ENCODE data around the gene PLAA. TPM values are rescaled to one million over a fixed set of nuclear protein-coding genes. Genes with fewer than 3 reads are reported as not detected.

Gene PLAA
- total and polyA plus RNA-seq, 10 of the 15 experiments (the other 5 are each of a cell fraction or from before 2014, with no cell fraction given) = 5.6 to 42.4 (median 34.1) TPM

DNA sequence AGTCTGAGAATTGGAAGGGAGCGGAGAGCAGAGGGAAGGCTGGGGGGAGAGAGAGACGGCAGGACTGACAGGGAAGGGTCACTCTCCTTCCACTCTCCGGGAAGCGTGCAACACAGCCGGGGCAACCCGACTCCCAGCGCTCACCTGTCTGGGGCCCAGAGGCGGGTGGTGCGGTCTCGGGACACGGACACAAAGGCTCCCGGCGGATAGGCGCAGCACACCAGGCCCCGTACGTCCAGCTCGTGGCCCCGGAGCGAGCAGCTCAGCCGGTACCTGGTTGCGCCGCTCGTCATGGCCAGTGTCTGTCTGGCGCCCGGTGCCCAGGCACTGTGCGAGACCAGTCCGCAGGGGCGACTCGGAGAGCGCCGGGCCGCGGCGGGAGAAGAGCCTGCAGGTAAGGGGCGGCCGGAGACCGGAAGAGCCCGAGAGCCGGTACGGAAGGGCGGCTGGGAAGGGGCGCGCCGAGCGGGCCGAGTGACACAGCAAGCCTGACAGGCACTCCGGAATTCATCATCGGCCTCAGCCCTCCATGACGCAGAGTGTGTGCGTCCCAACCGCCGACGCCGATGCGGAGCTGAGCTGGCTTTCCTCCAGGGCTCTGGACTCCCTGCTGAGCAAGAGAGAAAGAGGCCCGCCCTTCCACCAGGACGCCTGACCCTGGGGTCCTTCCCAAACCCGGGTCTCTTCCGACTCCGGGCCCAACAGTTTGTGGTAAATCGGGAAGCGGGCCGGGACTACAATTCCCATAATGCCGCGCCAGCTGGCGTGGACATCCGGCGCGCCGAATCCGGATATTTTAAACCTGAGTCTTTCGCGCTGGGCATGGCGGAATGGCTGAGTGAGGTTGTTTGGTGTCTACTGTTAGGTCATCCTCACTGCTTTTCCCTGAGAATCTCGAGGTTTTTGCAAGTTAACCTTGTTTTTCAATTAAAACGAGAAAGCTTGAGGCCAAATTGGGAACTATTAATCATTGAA is at the start of gene PLAA (continued):
- peak; percentile 65; the same call in 1 of the 2 replicates for TF ChIP-seq CBX5 (IDR thresholded peaks at IDR 0.05; ENCODE audit: low read depth)
- TF ChIP-seq MYB (IDR thresholded peaks at IDR 0.05; ENCODE audit: borderline replicate concordance, low read depth, low read length) = peak; percentile 88; the same call in 1 of the 2 replicates
- TF ChIP-seq, protein P1, sequence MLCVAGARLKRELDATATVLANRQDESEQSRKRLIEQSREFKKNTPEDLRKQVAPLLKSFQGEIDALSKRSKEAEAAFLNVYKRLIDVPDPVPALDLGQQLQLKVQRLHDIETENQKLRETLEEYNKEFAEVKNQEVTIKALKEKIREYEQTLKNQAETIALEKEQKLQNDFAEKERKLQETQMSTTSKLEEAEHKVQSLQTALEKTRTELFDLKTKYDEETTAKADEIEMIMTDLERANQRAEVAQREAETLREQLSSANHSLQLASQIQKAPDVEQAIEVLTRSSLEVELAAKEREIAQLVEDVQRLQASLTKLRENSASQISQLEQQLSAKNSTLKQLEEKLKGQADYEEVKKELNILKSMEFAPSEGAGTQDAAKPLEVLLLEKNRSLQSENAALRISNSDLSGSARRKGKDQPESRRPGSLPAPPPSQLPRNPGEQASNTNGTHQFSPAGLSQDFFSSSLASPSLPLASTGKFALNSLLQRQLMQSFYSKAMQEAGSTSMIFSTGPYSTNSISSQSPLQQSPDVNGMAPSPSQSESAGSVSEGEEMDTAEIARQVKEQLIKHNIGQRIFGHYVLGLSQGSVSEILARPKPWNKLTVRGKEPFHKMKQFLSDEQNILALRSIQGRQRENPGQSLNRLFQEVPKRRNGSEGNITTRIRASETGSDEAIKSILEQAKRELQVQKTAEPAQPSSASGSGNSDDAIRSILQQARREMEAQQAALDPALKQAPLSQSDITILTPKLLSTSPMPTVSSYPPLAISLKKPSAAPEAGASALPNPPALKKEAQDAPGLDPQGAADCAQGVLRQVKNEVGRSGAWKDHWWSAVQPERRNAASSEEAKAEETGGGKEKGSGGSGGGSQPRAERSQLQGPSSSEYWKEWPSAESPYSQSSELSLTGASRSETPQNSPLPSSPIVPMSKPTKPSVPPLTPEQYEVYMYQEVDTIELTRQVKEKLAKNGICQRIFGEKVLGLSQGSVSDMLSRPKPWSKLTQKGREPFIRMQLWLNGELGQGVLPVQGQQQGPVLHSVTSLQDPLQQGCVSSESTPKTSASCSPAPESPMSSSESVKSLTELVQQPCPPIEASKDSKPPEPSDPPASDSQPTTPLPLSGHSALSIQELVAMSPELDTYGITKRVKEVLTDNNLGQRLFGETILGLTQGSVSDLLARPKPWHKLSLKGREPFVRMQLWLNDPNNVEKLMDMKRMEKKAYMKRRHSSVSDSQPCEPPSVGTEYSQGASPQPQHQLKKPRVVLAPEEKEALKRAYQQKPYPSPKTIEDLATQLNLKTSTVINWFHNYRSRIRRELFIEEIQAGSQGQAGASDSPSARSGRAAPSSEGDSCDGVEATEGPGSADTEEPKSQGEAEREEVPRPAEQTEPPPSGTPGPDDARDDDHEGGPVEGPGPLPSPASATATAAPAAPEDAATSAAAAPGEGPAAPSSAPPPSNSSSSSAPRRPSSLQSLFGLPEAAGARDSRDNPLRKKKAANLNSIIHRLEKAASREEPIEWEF (IDR thresholded peaks at IDR 0.05; ENCODE audit: insufficient replicate concordance, low read depth, low read length) = no peak
- TF ChIP-seq BHLHE40 (IDR thresholded peaks at IDR 0.05; ENCODE audit: borderline replicate concordance in 1 of 2, low read depth in 2 of 2, low read length in 1 of 2) = peak in 1 of 2 experiments; percentile 52; a peak in 2 of 4 replicates
- TF ChIP-seq, protein P2, sequence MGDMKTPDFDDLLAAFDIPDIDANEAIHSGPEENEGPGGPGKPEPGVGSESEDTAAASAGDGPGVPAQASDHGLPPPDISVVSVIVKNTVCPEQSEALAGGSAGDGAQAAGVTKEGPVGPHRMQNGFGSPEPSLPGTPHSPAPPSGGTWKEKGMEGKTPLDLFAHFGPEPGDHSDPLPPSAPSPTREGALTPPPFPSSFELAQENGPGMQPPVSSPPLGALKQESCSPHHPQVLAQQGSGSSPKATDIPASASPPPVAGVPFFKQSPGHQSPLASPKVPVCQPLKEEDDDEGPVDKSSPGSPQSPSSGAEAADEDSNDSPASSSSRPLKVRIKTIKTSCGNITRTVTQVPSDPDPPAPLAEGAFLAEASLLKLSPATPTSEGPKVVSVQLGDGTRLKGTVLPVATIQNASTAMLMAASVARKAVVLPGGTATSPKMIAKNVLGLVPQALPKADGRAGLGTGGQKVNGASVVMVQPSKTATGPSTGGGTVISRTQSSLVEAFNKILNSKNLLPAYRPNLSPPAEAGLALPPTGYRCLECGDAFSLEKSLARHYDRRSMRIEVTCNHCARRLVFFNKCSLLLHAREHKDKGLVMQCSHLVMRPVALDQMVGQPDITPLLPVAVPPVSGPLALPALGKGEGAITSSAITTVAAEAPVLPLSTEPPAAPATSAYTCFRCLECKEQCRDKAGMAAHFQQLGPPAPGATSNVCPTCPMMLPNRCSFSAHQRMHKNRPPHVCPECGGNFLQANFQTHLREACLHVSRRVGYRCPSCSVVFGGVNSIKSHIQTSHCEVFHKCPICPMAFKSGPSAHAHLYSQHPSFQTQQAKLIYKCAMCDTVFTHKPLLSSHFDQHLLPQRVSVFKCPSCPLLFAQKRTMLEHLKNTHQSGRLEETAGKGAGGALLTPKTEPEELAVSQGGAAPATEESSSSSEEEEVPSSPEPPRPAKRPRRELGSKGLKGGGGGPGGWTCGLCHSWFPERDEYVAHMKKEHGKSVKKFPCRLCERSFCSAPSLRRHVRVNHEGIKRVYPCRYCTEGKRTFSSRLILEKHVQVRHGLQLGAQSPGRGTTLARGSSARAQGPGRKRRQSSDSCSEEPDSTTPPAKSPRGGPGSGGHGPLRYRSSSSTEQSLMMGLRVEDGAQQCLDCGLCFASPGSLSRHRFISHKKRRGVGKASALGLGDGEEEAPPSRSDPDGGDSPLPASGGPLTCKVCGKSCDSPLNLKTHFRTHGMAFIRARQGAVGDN (IDR thresholded peaks at IDR 0.05) = 0 out of 2 replicates have a peak, but pooled peaks have one; percentile 65
- peak; percentile 90 for TF ChIP-seq HCFC1 (IDR thresholded peaks at IDR 0.05; ENCODE audit: low read length)
- no peak for TF ChIP-seq JUND (IDR thresholded peaks at IDR 0.05; ENCODE audit: low read depth, low read length)
- peak; percentile 61; the same call in 1 of the 2 replicates for TF ChIP-seq HDGF (IDR thresholded peaks at IDR 0.05)
- TF ChIP-seq CHD1 (IDR thresholded peaks at IDR 0.05; ENCODE audit: low read depth, low read length) = no peak
- TF ChIP-seq ZBED1 (IDR thresholded peaks at IDR 0.05; ENCODE audit: borderline replicate concordance) = no peak
- TF ChIP-seq RUNX3 (IDR thresholded peaks at IDR 0.05; ENCODE audit: low read length) = peak; percentile 88
